ENCODE data around the gene HORMAD2.

Gene HORMAD2

DNA sequence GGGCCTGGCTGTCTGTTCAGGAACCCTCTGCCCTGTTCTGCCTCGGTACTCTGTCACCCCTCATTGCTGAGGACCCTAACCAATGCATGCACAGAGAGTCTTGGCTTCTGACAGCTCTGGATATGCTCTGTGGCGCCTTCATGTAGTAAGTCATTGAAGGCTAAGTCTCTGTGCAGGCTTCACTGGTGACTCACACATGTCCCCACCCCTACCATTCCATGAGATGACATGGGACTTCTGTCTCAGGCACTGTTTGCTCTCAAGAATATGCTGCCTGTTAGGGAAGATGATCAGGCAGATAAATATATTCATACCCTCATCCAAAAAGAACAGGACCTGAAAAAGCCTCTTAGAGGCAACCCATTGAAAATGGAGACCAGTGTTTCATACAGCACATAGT is 43.6 kb upstream of the HORMAD2 start:
- no peak for TF ChIP-seq MYC (IDR thresholded peaks at IDR 0.05; ENCODE audit: low read depth, low read length)
- TF ChIP-seq, protein P1, sequence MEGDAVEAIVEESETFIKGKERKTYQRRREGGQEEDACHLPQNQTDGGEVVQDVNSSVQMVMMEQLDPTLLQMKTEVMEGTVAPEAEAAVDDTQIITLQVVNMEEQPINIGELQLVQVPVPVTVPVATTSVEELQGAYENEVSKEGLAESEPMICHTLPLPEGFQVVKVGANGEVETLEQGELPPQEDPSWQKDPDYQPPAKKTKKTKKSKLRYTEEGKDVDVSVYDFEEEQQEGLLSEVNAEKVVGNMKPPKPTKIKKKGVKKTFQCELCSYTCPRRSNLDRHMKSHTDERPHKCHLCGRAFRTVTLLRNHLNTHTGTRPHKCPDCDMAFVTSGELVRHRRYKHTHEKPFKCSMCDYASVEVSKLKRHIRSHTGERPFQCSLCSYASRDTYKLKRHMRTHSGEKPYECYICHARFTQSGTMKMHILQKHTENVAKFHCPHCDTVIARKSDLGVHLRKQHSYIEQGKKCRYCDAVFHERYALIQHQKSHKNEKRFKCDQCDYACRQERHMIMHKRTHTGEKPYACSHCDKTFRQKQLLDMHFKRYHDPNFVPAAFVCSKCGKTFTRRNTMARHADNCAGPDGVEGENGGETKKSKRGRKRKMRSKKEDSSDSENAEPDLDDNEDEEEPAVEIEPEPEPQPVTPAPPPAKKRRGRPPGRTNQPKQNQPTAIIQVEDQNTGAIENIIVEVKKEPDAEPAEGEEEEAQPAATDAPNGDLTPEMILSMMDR (IDR thresholded peaks at IDR 0.05; ENCODE audit: low read depth, low read length), result no peak
- TF ChIP-seq, protein P2, sequence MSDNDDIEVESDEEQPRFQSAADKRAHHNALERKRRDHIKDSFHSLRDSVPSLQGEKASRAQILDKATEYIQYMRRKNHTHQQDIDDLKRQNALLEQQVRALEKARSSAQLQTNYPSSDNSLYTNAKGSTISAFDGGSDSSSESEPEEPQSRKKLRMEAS (IDR thresholded peaks at IDR 0.05; ENCODE audit: low read depth, low read length), result no peak
- no peak for TF ChIP-seq POLR2A (IDR thresholded peaks at IDR 0.05; ENCODE audit: extremely low read depth, insufficient read length)
- no peak overlapping the region for H3K4me3 ChIP-seq (ENCODE audit: low read depth, low read length)
- DNase-seq (ENCODE audit: low read depth), result no peak

DNA sequence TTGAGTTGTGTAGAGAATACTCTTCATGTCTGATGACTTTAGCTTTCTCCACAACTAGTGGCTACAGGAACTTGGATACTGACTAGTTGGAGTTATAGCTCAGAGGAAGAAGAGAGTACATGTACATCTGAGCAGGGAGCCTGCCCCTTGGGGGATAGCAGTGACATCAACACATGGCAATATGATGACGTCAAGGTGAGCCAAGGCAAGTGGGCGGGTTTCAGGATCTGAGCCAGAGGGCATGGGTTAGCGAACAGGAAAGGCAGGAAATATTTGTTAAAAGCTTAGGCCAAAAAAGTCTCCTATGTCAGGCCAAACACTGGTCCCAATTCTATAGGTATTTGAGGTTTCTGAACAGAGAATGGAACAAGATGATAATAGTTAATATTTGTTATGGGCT is 42.0 kb upstream of the HORMAD2 start:
- H3K4me3 ChIP-seq (ENCODE audit: low read depth, low read length), result no peak overlapping the region
- TF ChIP-seq, protein P1 (IDR thresholded peaks at IDR 0.05; ENCODE audit: low read depth, low read length), result no peak
- TF ChIP-seq POLR2A (IDR thresholded peaks at IDR 0.05; ENCODE audit: extremely low read depth, insufficient read length) (no peak), MYC (IDR thresholded peaks at IDR 0.05; ENCODE audit: low read depth, low read length) (no peak)
- TF ChIP-seq, protein P2 (IDR thresholded peaks at IDR 0.05; ENCODE audit: low read depth, low read length), result no peak
- no peak for DNase-seq (ENCODE audit: low read depth)

DNA sequence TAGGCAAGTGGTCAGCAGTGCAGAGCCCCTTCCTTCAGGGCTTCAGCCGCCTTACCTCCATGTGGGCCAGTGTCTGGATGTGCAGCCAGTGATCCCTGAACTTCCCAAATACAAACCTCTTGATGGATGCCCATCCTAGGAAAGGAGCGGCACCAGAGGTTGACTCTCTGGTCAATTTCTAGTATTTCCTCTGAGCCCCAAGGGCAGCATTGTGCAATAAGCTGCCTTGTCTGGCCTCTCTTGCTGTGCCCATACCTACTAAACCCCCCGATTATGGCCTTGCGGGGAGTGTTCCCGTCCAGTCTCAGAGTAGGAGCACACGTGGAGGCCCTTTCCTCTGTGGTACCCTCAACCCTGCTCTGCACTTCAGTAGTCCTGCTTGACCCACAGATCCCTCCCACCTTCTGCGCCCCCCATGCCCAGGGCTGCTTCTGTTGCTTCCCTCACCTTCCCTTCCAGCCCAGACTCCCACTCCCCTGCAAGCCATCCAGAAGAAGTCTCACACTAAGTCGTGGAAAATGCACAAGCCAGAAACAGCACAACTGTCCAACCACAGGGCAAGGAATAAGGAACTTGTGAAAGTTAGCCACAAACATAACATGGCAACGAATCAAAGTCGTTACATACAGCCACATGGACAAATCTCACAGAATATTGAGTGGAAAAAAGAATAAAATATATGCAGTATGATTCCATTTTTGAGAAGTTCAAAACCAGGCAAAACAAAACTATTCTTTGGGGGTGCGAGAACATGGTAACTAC is 39.6 kb upstream of the HORMAD2 start:
- peak; percentile 31 for DNase-seq (ENCODE audit: low read depth)
- H3K4me3 ChIP-seq (ENCODE audit: low read depth, low read length), result no peak overlapping the region
- TF ChIP-seq, protein P1 (IDR thresholded peaks at IDR 0.05; ENCODE audit: low read depth, low read length), result no peak
- no peak for TF ChIP-seq POLR2A (IDR thresholded peaks at IDR 0.05; ENCODE audit: extremely low read depth, insufficient read length)

DNA sequence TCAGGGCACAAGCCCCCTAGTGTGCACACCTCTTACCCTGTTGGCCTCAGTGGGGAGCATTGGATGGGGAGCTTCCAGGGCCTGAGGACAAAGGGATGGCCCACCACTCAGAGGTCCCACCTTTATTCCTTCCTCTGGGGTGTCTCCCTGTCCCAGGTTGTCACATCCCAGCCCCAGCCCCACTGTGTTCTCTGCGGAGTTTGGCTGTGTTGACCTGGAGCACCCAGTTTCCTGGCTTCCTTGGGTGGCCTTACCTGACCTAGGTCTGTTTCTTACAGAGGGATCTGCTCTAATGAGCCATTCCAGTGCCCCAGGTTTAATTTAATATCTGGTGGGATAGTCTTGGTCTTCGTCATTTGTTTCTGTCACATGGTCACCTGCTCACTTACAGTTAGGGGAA is 38.8 kb upstream of the HORMAD2 start:
- H3K4me3 ChIP-seq (ENCODE audit: low read depth, low read length), result no peak overlapping the region
- TF ChIP-seq, protein P2 (IDR thresholded peaks at IDR 0.05; ENCODE audit: low read depth, low read length), result no peak
- TF ChIP-seq, protein P1 (IDR thresholded peaks at IDR 0.05; ENCODE audit: low read depth, low read length), result no peak
- TF ChIP-seq MYC (IDR thresholded peaks at IDR 0.05; ENCODE audit: low read depth, low read length), result no peak
- TF ChIP-seq POLR2A (IDR thresholded peaks at IDR 0.05; ENCODE audit: extremely low read depth, insufficient read length), result no peak
- no peak for DNase-seq (ENCODE audit: low read depth)

DNA sequence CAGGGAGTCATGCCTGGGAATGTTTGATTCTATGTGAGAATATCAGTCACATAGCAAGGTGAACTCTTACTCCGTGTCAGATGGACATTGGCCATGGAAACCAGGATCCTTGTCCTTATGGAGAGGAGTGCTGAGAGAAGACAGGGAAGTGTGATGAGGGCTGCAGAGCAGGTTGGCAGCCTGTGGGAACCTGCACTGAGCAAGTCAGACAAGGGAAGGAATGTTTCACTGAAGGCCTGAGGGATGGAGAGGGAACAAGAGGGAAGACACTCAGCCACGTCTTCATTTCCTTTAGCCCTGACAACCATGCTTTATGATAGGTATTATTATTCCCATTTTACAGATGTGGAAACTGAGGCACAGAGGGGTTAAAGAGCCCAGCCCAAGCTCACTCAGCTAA is 38.4 kb upstream of the HORMAD2 start:
- H3K4me3 ChIP-seq (ENCODE audit: low read depth, low read length), result no peak overlapping the region
- TF ChIP-seq MYC (IDR thresholded peaks at IDR 0.05; ENCODE audit: low read depth, low read length) (no peak), POLR2A (IDR thresholded peaks at IDR 0.05; ENCODE audit: extremely low read depth, insufficient read length) (no peak)
- TF ChIP-seq, protein P2 (IDR thresholded peaks at IDR 0.05; ENCODE audit: low read depth, low read length), result no peak
- TF ChIP-seq, protein P1 (IDR thresholded peaks at IDR 0.05; ENCODE audit: low read depth, low read length), result no peak
- no peak for DNase-seq (ENCODE audit: low read depth)

Data from NB4 (cell line).